Caki2 (cell line): Measurements from ENCODE around the gene SPEF1. TPM values are rescaled to one million over a fixed set of nuclear protein-coding genes. Genes with fewer than 3 reads are reported as not detected.
A peak's percentile ranks its signal among the peaks of the same experiment; 100 is the strongest.

ENCODE experiments used
- DNase-seq: peaks from one replicate; pipeline ENCODE4 v3.0.0-alpha.2; 2015; ENCODE audit warnings: low read depth
- in situ Hi-C: cut with HindIII; loops from 2 replicates; pipeline ENCODE4 v1.10.0; 2016; ENCODE audit warnings: low sequenced_read_pairs, low pct_unique_long_range_greater_than_20kb, mixed read lengths
- total RNA-seq: library from RNA; depleted of rRNA; stranded (reverse); fragments of >200 nt; shearing (Covaris generic); gene quantifications from 2 replicates; pipeline ENCODE4 v1.2.3, GENCODE V29; 2014; ENCODE audit warnings: low replicate concordance

Gene SPEF1
- total RNA-seq, 1 experiment from 2014 or later = 0.54 TPM

DNA sequence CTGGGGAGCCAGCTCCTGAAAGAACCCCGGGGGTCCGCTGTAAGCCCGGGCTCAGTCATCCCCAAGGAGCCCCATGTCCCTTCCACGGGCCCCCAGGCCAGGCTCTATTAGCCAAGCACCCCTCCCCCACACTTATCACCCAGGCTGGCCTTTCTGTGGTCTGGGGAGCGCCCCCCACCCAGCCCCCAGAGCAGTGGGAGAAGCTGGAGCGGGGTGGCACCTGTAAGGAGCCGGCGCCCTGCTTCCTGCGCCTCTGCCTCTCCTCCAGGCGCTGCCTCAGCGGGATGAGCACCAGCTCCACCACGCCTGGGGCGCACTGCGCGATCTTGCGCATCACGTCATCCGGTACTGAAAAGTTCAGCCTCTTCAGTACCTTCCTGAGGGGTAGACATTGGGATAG lies 2.3 kb downstream of the SPEF1 start:
- in situ Hi-C loops = no loop called here

DNA sequence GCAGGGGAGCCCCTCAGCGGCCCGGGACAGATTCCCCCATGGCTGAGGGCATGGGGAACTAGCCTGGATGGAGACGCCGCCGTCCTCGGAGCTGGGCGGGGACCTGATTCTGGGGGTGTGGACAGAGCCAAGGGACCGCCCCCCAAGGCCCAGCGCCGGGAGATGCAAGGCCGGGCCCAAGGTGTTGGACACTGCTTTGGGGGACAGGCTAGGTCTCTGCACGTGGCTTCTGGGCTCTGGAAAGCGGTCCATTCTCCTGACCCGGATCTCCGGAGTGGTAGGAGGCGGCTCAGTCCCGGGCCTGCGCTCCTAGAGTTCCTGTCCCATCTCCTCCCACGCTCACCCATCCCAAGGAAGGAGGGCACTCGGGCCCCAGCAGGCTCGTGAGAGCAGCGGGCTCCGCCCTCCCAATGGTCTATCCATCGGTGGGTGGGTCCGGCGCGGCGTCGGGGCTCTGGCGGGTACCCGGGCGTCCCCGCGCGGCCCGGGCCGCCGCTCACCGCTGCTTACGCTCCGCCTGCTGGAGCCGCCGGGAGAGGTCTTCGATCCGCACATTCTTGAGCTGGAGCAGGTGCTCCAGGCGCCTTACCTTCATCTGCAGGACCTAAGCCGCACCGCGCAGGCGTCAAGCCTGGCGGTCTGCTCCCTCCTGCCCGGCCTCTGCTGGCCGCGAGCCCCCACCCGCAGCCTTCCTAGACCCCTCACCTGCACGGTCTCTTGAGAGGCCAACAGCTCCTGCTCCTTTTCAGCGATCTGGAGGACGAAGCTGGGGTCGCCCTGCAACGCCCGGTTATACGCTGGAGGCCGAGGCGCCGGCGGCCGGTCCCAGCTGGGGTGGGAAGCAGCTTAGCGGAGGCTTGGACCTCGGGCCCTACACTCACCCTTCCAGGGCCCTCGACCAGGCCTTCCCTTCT lies 3.3 kb downstream of the SPEF1 start:
- no peak for DNase-seq
- in situ Hi-C loops = no loop called here

More for the DNA sequence above, 2.3 kb downstream of the SPEF1 start:
- DNase-seq = no peak

DNA sequence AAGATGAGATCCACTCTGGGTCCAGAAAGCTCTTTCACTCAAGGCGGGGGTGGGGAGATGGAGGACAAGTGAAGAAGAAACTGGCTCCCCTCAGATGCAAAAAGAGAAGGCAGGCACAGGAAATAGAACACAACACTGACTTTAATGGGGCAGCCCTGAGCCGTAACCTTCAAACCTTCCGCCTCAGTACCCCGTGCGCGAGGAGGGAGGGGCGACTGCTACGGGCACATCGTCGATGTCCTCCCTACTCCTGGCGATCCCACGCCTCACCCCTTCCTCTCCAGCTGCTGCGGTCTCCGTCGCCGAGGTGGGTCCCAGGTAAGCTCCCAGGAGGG lies 3.9 kb downstream of the SPEF1 start:
- in situ Hi-C loops = no loop called here
- DNase-seq = no peak

DNA sequence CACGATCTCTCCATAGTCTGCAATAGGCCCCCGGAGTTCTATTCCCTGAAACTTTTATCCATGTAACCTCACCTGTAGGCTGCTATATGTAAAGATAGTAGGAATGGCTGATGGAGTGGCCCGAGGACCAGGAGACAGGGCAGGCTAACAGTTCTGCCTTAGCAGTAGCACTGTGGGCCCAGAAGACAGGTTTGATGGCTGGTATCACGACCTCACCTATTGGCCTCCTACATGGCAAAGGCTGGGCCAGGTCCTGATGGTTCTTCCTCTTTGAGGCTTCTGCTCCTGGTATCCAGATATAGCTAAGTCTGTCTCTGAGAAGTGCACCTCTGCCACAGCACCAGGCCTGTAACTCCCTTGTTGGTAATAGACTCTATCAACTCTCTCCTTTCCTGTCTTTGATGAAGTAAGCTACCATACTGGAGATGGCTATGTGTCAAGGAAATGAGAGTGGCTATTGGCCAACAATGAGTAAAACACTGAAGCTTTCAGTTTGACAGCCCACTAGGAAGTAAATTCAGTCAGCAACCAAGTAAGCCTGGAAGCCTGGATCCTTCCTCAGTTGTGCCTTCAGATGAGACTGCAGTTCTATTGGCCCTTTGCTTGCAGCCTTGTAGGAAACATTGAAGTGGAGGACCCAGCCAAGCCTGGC lies 5.7 kb downstream of the SPEF1 start:
- in situ Hi-C loops = no loop called here
- DNase-seq = no peak

DNA sequence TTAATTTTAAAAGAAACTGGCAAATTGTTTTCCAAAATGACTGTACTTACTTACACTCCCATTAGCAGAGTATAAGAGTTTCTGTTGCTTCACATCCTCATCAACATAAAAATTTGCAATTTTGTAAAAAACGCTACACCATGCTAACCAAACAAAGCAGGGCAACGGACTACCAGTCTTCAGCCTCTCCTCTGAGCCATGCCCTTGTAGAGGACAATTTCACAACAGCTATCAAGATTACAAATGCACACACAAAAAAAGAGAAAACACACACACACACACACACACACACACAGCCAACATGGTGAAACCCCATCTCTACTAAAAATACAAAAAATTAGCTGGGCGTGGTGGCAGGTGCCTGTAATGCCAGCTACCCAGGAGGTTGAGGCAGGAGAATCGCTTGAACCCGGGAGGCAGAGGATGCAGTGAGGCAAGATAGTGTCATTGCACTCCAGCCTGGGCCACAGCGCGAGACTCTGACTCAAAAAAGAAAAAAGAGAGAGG lies 9.6 kb downstream of the SPEF1 start:
- no peak for DNase-seq

DNA sequence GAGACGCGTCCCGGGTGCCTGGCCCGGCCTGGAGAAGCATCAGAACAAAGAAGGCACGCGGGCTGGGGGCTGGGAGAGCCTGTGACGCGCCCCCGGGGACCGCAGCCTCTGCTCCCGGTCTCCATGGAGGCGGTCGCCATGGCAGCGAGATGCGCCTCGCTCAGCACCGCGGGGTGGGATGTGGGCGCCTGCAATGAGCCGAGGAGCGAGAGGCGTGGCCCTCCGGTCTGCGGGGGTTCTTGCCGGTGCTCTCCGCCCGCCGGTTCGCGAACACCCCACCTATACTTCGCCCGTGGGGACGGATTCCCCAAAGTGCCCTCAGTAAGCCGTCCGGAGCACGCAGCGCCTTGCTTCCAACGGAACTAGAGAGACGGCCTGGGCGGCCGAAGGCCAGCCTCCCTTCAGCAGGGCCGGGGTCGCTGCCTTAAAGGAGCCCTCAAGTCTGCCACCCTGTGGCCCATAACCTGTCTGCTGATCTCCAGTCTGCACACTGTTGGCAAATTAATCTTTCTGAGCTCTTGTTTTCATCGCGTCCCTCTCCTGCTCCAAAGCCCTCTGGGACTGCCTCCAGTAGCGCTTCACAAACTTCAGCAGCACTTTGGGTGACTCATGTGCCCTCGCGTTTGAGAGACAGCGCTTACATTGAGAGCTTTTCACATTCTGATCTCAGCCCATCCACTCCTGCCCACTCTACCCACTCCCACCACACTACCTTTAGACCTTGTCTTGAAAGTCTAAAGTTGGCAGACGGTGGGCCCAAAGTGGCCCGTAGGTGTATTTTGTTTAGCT lies 12.7 kb downstream of the SPEF1 start:
- peak; percentile 86 for DNase-seq

More for the DNA sequence above, 9.6 kb downstream of the SPEF1 start:
- in situ Hi-C loops = no loop called here

DNA sequence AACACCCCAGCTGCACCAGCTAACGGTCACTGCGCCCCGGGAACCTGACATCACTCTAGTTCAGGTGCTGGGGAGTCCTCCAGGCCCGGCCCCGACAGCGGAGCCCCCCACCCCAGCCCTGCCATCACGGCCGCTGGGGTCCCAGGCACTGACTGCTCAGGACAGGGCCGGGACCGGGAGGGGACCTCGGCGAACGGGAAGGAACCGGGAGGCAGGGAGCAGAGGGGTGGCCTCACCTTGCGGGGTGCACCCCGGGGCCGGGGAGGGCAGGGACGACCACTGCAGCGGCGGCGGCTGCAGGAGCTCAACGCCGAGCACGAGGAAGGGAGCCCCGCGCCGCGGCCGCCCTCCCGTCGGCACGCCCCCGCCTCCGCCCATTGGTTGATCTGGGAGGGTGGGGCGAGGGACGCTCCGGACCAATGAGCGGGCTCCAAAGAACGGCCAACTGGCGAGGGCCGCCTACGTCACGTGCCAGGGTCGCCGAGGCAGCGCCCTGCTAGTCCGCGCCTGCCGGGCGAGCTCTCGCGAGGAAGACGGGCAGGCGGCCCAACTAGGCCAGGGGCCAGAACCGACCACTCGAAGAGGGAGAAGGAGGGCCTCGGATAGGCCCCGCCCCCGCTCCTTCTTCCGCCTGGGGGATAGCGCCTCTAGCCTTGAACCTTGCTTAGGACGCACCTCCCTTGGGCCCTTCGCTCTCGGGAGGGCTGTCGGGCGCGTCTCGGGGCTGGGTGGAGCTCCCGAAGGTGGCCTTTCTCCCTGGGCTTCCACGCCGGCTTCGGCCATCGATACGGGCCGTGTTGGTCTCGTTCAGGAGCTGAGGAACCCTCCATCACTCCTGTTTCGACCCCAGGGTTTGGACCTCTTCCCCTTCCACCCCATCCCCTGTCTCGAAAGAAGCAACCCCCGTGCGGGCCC lies 13.6 kb downstream of the SPEF1 start, which contains the start of gene ADISSP:
TSS of gene ADISSP (minus strand) at position 327 of the 915 bp plus-strand sequence. CDS start 7,653 bp downstream, outside the sequence.
- in situ Hi-C loops = no loop called here
- DNase-seq = peak; percentile 99

More for the DNA sequence above, 12.7 kb downstream of the SPEF1 start:
- in situ Hi-C loops = no loop called here

DNA sequence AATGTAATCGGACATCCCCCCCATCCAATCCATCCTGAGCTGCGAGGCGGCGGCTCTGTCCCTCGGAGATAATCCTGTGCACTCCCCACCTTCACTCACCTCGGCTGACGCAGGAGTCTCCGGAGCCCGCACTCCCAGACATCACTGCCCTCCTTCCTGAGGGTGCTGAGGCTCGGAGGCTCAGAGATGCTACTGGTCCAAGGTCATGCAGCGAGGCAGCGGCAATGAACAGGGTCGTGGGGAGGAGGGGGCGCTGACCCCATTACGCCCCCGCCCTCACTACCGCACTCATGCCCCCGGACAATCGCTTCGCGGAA lies 14.2 kb downstream of the SPEF1 start:
- in situ Hi-C loops = no loop called here
- no peak for DNase-seq

DNA sequence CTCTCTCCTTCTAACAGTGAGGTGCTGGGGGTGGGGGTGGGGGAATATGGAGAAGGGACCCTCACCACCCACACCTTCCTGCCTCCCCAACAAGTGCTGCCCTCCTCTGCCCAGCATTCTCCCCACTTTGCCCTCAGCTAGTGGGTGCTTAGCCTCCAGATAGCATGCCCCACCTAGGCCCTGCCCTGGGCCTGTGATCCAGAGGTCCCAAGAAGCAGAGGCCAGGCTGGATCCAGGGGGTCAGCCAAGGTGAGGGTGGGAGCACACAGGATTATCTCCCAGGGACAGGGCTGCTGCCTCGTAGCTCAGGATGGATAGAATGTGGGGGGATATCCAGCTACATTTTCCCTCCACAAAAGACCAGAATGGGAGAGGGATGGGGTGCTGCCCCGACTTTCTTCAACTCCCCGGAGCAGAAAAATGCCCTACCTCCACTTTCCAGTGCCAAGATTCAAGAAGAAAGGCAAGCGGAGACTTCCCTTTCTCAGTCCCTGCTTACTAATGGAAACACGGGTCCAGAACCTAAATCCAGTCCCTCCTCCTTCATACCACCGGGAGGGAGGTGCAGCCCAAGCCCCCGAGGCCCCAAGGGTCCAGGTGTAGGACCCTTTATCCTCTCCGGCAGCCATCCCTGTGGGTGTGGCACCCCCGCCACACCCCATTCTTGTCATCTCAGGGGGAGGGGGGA lies 14.7 kb downstream of the SPEF1 start:
- no peak for DNase-seq
- in situ Hi-C loops = no loop called here

DNA sequence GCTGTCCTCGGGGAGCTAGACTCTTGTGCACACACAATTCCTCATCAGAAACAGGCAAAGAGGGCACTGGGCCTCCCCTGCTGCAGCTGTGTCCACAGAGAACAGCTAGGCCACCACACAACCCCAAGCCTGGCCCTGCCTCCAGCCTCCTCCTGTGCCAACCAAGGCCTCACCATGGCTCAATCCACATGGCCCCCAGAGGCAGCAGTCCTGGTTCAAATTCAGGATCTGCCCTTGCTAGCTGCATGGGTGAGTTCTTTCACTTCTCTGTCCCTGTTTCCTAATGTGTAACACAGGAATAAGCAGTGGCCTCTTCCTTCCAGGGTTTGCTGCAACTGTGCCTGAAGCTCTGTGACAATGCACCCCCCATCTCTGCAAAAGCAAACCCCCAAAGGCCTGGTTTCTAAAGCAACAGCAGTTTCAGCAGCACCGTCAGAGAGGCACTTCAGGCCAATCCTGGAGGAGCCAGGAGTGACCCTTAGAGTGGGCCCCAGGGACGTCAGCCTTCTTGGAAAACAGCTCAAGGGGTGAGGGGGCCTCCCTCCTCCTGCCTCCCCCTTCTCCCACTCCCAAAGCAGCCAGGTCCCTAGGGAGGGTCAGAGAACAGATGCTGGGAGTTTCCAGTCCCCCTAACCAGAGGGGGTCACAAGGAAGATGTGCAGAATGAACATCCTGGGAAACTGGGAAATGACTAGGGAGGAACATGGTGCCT lies 15.9 kb downstream of the SPEF1 start:
- no peak for DNase-seq
- in situ Hi-C loops = no loop called here

DNA sequence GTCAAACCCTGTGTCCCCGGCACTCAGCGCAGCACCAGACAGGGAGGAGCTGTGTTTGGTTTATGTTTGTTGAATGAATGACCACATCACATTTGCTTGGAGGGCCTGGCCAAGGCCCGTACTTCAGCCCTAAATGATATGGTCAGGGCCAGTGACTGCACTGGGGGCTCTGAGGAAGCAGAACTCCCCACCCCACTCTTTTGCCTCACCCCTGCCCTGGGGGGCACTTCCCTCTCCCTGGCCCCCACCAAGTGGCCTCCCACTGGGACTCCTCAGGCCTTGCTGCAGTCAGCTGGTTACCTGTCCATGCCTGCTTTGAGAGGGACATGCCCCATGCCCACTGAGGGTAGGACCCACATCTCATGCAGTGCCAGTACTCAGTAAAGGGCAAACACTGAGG lies 16.6 kb downstream of the SPEF1 start:
- in situ Hi-C loops = no loop called here
- DNase-seq = no peak

DNA sequence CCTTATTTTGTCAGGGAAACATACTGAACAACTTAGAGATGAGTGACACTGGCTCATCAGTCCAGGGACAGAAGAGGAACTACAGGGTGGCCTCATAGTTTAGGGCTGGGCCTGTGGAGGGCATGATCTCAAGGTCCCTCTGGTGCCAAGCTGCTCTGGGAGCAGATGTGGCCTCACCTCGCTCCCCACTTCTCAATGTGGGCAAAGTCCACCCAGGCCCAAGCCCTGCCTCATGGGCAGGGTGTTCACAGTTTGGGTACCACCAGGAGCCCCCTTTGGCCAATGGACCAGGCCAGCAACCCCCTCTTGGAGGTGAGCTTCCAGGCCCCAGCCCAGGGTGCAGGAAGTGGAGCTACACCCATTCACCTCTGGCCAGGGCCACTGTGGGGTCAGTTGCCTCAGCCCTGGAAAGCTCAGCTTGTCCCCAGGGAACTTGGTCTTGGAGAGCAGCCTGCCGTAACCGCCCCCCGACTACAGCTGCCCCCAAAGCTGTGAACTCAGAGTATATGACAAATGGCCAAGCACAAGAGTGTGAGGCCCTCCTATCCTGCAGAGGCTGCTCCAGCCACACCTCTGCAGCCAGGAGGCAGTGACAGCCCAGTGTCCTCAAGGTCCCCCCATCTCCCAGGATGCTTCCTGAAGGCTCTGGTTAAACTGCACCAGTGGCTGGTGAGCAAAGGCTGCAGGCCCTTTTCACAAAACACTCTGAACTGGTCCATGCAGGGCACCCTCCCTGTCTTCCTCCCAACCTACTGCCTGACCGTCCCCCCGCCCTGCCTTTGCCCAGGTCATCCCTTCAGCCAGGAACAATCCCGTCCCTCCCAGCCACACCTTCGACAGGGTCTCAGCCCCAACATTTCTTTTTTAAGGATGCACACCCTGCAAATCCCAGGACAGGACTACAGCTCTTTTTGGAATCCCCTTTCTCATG lies 17.3 kb downstream of the SPEF1 start:
- in situ Hi-C loops = no loop called here
- no peak for DNase-seq

DNA sequence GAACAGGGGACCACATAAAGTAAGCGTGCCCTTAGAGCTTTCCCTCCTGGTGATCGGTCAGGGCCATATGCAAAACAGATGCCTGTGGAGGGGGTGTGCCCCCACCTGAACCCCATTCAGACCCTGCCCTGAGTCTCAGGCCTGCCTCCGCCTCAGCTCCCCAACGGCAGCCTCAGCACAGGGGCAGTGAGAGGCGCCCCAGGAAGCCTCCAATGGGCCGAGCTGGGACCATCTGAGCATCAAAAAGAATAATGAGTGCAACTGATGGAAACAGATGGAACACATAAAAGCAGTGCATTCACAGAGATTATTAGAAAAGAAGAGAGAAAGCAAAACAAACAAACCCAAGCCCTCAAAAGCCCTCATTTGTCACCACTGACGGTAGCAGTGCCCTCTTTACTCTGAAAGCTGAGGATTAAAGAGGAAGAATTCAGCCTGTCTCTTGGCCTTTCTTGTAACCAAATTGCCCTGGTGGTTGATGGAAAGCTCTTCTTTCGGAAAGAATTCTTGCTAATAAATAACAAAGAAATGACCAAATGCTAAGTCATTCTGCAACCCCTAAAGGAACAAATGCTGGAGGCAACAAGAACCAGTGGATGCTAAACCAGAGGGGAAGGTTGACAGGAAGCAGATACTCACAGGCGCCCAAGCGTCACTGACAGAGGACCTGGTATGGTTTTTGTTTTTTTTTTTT lies 20.4 kb downstream of the SPEF1 start:
- peak; percentile 48 for DNase-seq

DNA sequence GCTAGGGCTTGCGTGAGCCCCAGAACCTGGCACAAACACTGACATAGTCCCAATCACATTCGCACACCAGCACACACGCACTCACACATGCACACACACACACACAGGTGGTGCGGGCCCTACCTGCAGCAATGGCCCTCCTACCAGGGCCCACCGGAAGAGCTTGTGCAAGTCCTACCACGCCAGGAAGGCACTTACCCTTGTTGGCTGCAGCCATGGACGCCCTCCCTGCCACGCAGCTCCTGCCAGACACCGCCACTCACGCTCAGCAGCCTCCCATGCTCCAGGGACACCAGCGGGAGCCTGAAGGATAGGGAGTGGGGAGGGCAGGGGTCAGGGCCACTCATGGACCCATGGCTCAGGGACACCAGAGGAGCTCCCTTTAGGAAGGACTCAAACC lies 21.4 kb downstream of the SPEF1 start:
- in situ Hi-C loops = no loop called here

More for the DNA sequence above, 20.4 kb downstream of the SPEF1 start:
- in situ Hi-C loops = no loop called here

DNA sequence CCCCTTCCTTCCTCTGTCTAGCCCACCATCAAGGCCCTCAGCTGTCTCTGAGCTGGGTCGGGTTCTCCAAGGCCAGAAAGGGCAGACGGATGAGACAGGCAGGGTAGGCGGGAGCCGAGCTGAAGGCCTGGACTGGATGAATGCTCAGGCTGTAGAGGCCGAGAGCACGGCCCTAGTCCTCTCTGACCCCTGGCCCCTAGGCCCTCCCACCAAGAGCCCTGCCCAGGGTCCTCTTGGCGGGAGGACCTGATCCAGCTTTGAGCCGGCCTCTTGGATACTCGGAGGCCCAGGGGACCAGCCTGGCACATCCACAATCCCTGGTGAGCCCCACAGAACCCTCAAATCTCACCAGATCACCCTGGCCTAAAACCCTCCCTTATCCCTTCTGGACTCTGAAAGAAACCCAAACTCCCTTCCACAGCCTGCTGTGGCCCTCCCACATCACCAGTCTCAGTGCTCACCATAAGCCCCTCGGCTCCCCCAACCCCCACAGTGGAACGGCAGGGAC lies 21.9 kb downstream of the SPEF1 start:
- in situ Hi-C loops = no loop called here

More for the DNA sequence above, 21.4 kb downstream of the SPEF1 start:
- no peak for DNase-seq

More for the DNA sequence above, 21.9 kb downstream of the SPEF1 start:
- DNase-seq = no peak
